Effector memory CD8-positive, alpha-beta T cell (primary cell): ENCODE data around the gene LIPH.
"Not testable (repeated sequence)": the region's sequence is repeated elsewhere in the genome, so short reads cannot be mapped to it uniquely, and the experiment has no call there.

ENCODE experiments used
- ATAC-seq: fragments of 150-1000 bp; cut with Tn5 transposase; replicated peaks from 2 replicates; pipeline ENCODE4 v1.10.0; 2021; ENCODE audit warnings: mild to moderate bottlenecking, moderate library complexity
- DNase-seq, 3 experiments: peaks; one replicate each; pipeline ENCODE4 v3.0.0; 2021
- H3K27ac Mint-ChIP-seq, 2 donors: one replicate each; pipeline ENCODE4 v1.8.0; 2022; ENCODE audit warnings: mild to moderate bottlenecking in 2 of 2, mixed read lengths in 2 of 2, moderate library complexity in 2 of 2
- H3K27me3 Mint-ChIP-seq, 2 donors: one replicate each; pipeline ENCODE4 v1.8.0; 2022; ENCODE audit warnings: mixed read lengths in 2 of 2
- H3K36me3 Mint-ChIP-seq: one replicate; pipeline ENCODE4 v1.8.0; 2022; ENCODE audit warnings: mild to moderate bottlenecking, moderate library complexity, mixed read lengths; ENCODE audit not compliant: insufficient read depth
- H3K4me1 Mint-ChIP-seq, 2 donors: one replicate each; pipeline ENCODE4 v1.8.0; 2022; ENCODE audit warnings: low read depth in 2 of 2, mixed read lengths in 2 of 2
- H3K4me3 Mint-ChIP-seq, 2 donors: one replicate each; pipeline ENCODE4 v1.8.0; 2022; ENCODE audit warnings: mild to moderate bottlenecking in 2 of 2, mixed read lengths in 2 of 2, moderate library complexity in 2 of 2
- H3K9me3 Mint-ChIP-seq, 2 donors: one replicate each; pipeline ENCODE4 v1.8.0; 2022; ENCODE audit warnings: mixed read lengths in 2 of 2

Gene LIPH

DNA sequence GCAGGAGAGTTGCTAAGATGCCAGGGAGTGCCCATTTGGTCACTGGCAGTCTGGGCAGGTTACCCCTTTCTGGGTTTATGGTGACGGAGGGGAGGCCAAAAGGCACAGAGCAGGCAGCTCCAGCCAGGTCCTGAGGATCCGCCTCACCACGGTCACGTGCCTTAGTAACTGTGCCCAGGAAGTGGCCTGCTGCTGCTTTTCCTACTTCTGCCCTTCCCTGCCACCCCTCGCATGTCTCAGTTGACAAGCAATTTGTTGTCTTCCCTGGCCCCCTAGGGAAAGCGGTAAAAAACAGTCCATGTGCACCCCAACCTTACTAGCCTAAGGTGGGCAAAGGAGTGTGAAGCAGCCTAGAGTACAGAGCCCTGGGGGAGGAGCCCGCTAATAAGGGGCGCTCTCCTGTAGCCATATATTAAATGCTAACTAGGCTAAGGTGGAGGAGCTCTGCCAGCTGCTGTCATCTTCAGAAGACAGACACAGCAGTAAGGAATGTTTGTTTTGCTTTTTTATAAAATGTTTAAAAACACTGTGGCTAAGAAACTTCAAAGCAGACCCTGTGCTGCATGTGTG lies 9.1 kb upstream of the LIPH start:
- H3K27ac Mint-ChIP-seq: no peak overlapping the region
- H3K4me3 Mint-ChIP-seq: no peak overlapping the region
- ATAC-seq (no peak), DNase-seq (no peak)
- H3K4me1 Mint-ChIP-seq: peaks cover 4 to 10% of the 10 kb centered on the region in 2 donors
- H3K9me3 Mint-ChIP-seq: no peaks in the 10 kb centered on the region
- H3K27me3 Mint-ChIP-seq: peaks cover 10 to 25% of the 10 kb centered on the region in 2 donors
- peaks cover 3% of the 10 kb centered on the region for H3K36me3 Mint-ChIP-seq

- DNase-seq (no peak), ATAC-seq (no peak)
- Mint-ChIP-seq H3K27ac (no peak overlapping the region), H3K9me3 (no peaks in the 10 kb centered on the region), H3K4me3 (no peak overlapping the region), H3K27me3 (peaks cover 10 to 25% of the 10 kb centered on the region in 2 donors), H3K36me3 (peaks cover 3% of the 10 kb centered on the region), H3K4me1 (peaks cover 4 to 10% of the 10 kb centered on the region in 2 donors)
Observed at GRCh38 chr3:185560676-185561075, 8.3 kb upstream of the LIPH start.

DNA sequence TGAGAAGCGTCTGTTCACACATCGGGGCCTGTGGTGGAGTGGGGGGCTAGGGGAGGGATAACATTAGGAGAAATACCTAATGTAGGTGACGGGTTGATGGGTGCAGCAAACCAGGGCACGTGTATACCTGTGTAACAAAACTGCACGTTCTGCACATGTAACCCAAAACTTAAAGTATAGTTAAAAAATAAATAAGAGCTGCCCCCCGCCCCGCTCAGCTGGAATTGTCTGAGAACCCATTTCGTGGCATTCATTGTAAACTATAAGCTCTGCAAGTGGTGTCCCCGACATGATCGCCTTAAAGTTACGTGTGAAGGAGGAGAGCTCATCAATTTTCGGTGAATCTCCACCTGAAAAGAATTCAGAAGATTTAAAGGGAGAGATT lies 7.3 kb upstream of the LIPH start:
- no peak for DNase-seq
- H3K4me3 Mint-ChIP-seq: no peak overlapping the region

DNA sequence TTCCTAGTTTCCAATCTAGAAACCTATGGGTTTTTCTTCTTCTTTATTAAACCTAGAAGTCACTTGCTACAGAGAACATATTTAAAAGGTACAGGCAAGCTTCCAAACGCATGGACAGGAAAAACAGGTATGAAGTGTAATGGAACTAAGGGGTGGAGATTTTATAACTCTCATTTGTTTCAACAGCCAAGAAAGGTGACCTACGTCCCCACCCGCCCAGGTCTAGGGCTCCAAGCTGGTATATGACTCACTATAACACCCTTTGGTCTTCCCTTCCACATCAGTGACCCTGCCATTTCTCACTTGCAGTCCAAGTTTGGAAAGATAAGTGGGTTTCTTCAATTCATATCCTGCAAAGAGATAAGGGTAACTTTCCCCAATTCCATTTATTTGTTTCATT lies 6.0 kb upstream of the LIPH start:
- H3K4me1 Mint-ChIP-seq: peaks cover 4 to 10% of the 10 kb centered on the region in 2 donors
- H3K9me3 Mint-ChIP-seq: no peaks in the 10 kb centered on the region
- DNase-seq (no peak), ATAC-seq (no peak)
- no peak overlapping the region for H3K27ac Mint-ChIP-seq
- H3K36me3 Mint-ChIP-seq: peaks cover 3% of the 10 kb centered on the region
- H3K4me3 Mint-ChIP-seq: no peak overlapping the region
- H3K27me3 Mint-ChIP-seq: peaks cover 10 to 25% of the 10 kb centered on the region in 2 donors

More for the DNA sequence above, 7.3 kb upstream of the LIPH start:
- no peaks in the 10 kb centered on the region for H3K9me3 Mint-ChIP-seq
- peaks cover 10 to 25% of the 10 kb centered on the region in 2 donors for H3K27me3 Mint-ChIP-seq
- no peak overlapping the region for H3K27ac Mint-ChIP-seq
- H3K4me1 Mint-ChIP-seq: peaks cover 4 to 10% of the 10 kb centered on the region in 2 donors
- H3K36me3 Mint-ChIP-seq: peaks cover 3% of the 10 kb centered on the region
- ATAC-seq: no peak

DNA sequence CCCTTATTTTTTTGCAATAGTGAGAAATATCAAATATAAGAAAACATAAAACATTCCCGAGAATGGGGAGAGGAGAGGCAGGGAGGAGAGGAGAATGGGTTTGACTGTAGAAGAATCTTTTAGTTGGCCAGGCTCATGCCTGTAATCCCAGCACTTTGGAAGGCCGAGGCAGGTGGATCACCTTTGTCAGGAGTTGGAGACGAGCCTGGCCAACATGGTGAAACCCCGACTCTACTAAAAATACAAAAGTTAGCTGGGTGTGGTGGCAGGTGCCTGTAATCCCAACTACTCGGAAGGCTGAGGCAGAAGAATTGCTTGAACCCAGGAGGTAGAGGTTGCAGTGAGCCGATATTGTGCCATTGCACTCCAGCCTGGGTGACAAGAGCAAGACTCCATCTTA lies 4.3 kb upstream of the LIPH start:
- H3K36me3 Mint-ChIP-seq, H3K9me3 Mint-ChIP-seq, H3K27ac Mint-ChIP-seq, ATAC-seq, DNase-seq, H3K4me3 Mint-ChIP-seq: not testable (repeated sequence)
- Mint-ChIP-seq H3K27me3 (peaks cover 10 to 25% of the 10 kb centered on the region in 2 donors), H3K4me1 (peaks cover 10 to 11% of the 10 kb centered on the region in 2 donors)

DNA sequence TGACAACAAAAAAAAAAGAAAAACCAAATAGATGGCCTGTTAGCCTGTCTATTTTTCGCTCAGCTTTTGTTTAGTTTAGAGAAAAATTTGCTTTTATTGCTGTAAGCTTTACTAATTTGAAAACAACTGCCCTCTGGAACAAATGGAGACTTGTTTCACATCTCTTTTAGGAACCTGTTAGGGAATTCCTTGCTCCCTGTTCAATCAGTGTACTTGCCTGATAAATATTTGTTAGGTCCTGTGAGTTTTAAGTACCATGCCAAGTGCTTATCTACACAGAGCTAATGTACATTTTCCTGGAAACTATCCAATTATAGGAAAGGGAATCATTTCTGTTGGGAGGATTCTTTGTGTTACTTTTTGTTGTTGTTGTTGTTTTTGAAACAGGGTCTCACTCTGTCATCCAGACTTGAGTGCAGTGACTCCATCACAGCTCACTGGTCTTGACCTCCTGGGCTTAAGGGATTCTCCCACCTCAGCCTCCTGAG lies 3.5 kb upstream of the LIPH start:
- peaks cover 10 to 18% of the 10 kb centered on the region in 2 donors for H3K27me3 Mint-ChIP-seq

DNA sequence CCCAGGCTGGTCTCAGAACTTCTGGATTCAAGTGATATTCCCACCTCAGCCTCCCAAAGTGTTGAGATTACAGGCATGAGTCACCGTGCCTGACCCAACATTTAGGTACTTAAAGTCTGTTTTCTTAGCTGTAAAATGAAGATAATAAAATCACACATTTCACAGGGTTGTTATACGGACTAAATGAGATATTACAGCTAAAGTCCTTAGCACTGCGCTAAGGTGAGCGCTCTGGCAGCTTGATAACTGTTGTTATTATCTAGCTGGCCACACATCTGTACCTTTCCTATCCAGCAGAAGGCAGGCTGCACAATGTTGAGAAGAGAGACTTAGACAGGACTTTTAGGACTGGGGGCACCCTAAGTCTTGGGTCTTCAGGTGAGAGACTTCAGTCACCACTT lies 2.7 kb upstream of the LIPH start:
- ATAC-seq (no peak), DNase-seq (no peak)
- peaks cover 8 to 11% of the 10 kb centered on the region in 2 donors for H3K4me1 Mint-ChIP-seq
- no peak overlapping the region for H3K27ac Mint-ChIP-seq
- no peak overlapping the region for H3K4me3 Mint-ChIP-seq
- peaks cover 10% of the 10 kb centered on the region in 2 donors for H3K27me3 Mint-ChIP-seq
- H3K36me3 Mint-ChIP-seq: peaks cover 3% of the 10 kb centered on the region
- no peaks in the 10 kb centered on the region for H3K9me3 Mint-ChIP-seq

More for the DNA sequence above, 3.5 kb upstream of the LIPH start:
- H3K4me1 Mint-ChIP-seq: peaks cover 8 to 11% of the 10 kb centered on the region in 2 donors
- no peak overlapping the region for H3K27ac Mint-ChIP-seq
- H3K36me3 Mint-ChIP-seq: peaks cover 3% of the 10 kb centered on the region
- no peak for ATAC-seq
- no peak overlapping the region for H3K4me3 Mint-ChIP-seq
- no peaks in the 10 kb centered on the region for H3K9me3 Mint-ChIP-seq
- DNase-seq: no peak

GRCh38 chr3:185549651-185550111 lies 2.7 kb downstream of the LIPH start:
- DNase-seq (no peak), ATAC-seq (no peak)
- Mint-ChIP-seq H3K4me3 (no peak overlapping the region), H3K9me3 (no peaks in the 10 kb centered on the region), H3K4me1 (peaks cover 0 to 7% of the 10 kb centered on the region in 2 donors), H3K27ac (no peak overlapping the region), H3K27me3 (no peaks in the 10 kb centered on the region), H3K36me3 (no peaks in the 10 kb centered on the region)

DNA sequence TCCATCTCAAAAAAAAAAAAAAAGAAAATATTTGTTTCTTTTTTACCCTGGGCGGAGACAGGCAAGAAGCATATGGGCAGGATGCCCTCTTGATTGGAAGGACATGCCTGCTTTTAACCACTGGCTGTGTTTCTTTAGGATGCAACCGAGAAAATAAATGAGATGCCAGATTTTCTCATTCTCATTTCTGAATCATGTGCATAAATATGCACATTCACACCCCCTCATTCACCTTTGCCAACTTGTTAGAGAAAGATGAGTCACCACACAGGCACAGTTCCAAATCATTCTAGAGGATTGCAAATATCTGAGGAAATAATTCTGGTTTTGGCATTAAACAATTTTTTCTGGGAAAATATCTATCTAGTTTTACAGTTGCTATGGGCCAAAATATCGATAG lies 3.3 kb downstream of the LIPH start:
- H3K36me3 Mint-ChIP-seq: no peaks in the 10 kb centered on the region
- H3K27me3 Mint-ChIP-seq: no peaks in the 10 kb centered on the region
- no peak overlapping the region for H3K27ac Mint-ChIP-seq
- H3K4me1 Mint-ChIP-seq: peaks cover 0 to 7% of the 10 kb centered on the region in 2 donors
- no peak overlapping the region for H3K4me3 Mint-ChIP-seq
- no peaks in the 10 kb centered on the region for H3K9me3 Mint-ChIP-seq
- ATAC-seq: no peak
- DNase-seq: no peak

DNA sequence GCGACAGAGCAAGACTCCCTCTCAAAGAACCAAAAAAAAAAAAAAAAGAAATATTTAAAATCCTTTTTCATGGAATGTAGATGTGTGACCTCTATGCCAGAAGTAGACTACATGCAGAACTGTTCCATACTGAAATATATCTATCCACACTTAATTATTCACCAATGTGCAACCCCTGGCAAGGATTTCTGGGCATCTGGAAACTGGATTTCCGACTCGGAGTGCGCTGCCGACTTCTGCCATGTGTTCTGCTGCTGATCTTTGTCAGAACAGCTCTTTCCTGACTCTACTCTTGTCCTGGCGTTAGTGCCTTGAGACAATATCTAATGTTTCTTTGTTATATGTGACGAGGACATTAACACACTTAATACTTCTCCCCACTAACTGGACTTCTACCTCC lies 11.7 kb downstream of the LIPH start:
- peaks cover 5 to 8% of the 10 kb centered on the region in 2 donors for H3K27me3 Mint-ChIP-seq
- no peaks in the 10 kb centered on the region for H3K36me3 Mint-ChIP-seq
- H3K9me3 Mint-ChIP-seq: no peaks in the 10 kb centered on the region
- H3K27ac Mint-ChIP-seq: no peak overlapping the region
- H3K4me1 Mint-ChIP-seq: peaks cover 4 to 5% of the 10 kb centered on the region in 2 donors
- ATAC-seq (no peak), DNase-seq (no peak)
- no peak overlapping the region for H3K4me3 Mint-ChIP-seq

GRCh38 chr3:185539934-185540333 lies 12.5 kb downstream of the LIPH start:
- peaks cover 5 to 8% of the 10 kb centered on the region in 2 donors for H3K27me3 Mint-ChIP-seq
- no peak overlapping the region for H3K4me3 Mint-ChIP-seq
- H3K9me3 Mint-ChIP-seq: no peaks in the 10 kb centered on the region
- no peak overlapping the region for H3K27ac Mint-ChIP-seq
- peaks cover 4 to 5% of the 10 kb centered on the region in 2 donors for H3K4me1 Mint-ChIP-seq
- H3K36me3 Mint-ChIP-seq: no peaks in the 10 kb centered on the region
- DNase-seq (no peak), ATAC-seq (no peak)

DNA sequence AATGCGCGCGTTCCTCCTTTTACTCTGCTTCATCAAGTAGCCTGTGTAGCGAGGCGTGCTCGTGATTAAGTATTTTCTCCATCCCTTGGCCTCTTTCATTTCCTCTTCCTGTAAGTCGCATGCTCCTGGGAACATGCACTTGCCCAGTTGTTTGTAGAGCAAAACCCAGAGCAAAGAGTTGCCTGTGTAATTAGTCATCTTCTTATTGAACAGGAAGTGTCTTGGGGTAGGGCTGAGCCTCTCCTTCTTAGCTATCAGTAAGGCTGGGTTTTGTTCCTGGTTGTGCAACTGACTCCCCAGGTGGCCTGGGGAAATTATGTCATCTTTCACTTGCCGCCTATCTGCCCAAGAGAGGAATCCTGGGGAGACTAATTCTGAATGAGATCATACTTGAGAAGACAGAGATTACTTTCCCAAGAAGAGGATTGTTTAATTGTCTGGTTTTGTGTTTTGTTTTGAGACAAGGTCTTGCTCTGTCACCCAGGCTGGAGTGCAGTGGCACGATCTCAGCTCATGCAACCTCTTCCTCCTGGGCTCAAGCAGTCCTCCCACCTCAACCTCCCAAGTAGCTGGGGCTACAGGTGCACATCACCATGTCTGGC lies 14.9 kb downstream of the LIPH start:
- DNase-seq: no peak
- peaks cover 4 to 5% of the 10 kb centered on the region in 2 donors for H3K27me3 Mint-ChIP-seq
- H3K36me3 Mint-ChIP-seq: no peaks in the 10 kb centered on the region
- no peaks in the 10 kb centered on the region for H3K9me3 Mint-ChIP-seq
- peak; percentile 52 for ATAC-seq
- no peak overlapping the region for H3K4me3 Mint-ChIP-seq
- H3K27ac Mint-ChIP-seq: peak overlapping the region; percentile 3 to 85
- H3K4me1 Mint-ChIP-seq: peaks cover 4 to 5% of the 10 kb centered on the region in 2 donors

DNA sequence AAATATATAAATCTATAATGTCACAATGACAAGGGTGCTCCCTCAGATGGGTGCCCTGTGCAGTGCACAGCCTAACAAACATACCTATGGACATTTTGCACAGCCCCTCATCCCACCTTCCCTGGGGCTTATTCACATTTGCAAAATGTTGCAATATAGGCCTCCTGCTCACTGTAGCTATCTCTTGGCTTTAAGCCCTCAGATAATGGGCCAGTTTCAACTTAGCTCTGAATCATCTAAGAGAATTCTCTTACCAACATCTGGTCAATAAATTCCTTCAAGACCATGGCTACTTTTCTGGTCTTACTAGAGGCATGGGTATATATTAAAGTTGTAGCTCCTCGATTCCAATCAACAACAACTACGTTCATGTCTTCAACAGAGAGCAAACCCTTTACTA lies 17.9 kb downstream of the LIPH start:
- no peak overlapping the region for H3K4me3 Mint-ChIP-seq
- DNase-seq (no peak), ATAC-seq (no peak)
- H3K36me3 Mint-ChIP-seq: no peaks in the 10 kb centered on the region
- H3K27me3 Mint-ChIP-seq: no peaks in the 10 kb centered on the region
- H3K9me3 Mint-ChIP-seq: no peaks in the 10 kb centered on the region
- no peak overlapping the region for H3K27ac Mint-ChIP-seq
- H3K4me1 Mint-ChIP-seq: peaks cover 4 to 5% of the 10 kb centered on the region in 2 donors

DNA sequence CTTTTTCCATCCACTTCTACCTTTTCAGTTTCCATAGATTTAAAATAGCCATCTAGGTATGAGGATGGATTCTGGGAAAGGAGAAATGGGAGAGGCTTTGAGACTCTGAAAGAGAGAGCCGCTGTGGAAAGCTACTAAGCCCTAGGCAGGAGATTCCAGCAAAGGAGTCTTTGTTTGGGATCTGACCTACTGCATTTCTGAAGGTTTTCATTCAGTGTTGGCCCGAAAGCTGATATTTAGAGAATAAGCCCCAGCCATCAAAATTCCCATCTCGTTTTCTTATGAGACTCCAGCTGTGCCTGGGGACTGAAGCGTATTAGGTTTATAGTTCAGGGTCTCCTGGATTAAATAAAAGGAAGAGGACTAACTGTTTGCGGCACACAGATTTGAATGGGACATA lies 19.5 kb downstream of the LIPH start:
- Mint-ChIP-seq H3K4me1 (peaks cover 3 to 5% of the 10 kb centered on the region in 2 donors), H3K9me3 (no peaks in the 10 kb centered on the region), H3K4me3 (no peak overlapping the region), H3K27ac (no peak overlapping the region), H3K36me3 (no peaks in the 10 kb centered on the region), H3K27me3 (peaks cover 0 to 1% of the 10 kb centered on the region in 2 donors)
- no peak for DNase-seq
- ATAC-seq: no peak
